Type B pancreatic cell (in vitro differentiated cells): ENCODE results near the gene PHF5A. TPM values are rescaled to one million over a fixed set of nuclear protein-coding genes. Genes with fewer than 3 reads are reported as not detected.

ENCODE experiments used
- DNase-seq: peaks from one replicate; pipeline ENCODE4 v3.0.0; 2021; ENCODE audit warnings: mixed read lengths; ENCODE audit not compliant: unreplicated experiment; ENCODE audit errors: extremely low spot score
- H3K27ac Mint-ChIP-seq: 2 replicates; pipeline ENCODE4 v1.8.0; 2021; ENCODE audit warnings: mild to moderate bottlenecking, mixed read lengths
- H3K27me3 Mint-ChIP-seq: 2 replicates; pipeline ENCODE4 v1.8.0; 2021; ENCODE audit warnings: mixed read lengths
- H3K36me3 Mint-ChIP-seq: 2 replicates; pipeline ENCODE4 v1.8.0; 2021; ENCODE audit warnings: mixed read lengths
- H3K4me1 Mint-ChIP-seq: one replicate; pipeline ENCODE4 v1.8.0; 2021; ENCODE audit warnings: mixed read lengths; ENCODE audit not compliant: unreplicated experiment
- H3K4me3 Mint-ChIP-seq: 2 replicates; pipeline ENCODE4 v1.8.0; 2021; ENCODE audit warnings: mild to moderate bottlenecking, mixed read lengths
- H3K9me3 Mint-ChIP-seq: 2 replicates; pipeline ENCODE4 v1.8.0; 2021; ENCODE audit warnings: mixed read lengths
- total RNA-seq: library from RNA; stranded (reverse); gene quantifications from 2 replicates; pipeline ENCODE4 v1.2.1, GENCODE V29; 2021; ENCODE audit warnings: low replicate concordance
- TF ChIP-seq, protein P1 (sequence below): fragments of 200-600 bp; sonication (generic); conservative IDR thresholded peaks from 2 replicates; pipeline ENCODE4 v1.5.0; 2021; ENCODE audit warnings: antibody characterized with exemption, mild to moderate bottlenecking

The PHF5A gene
- total RNA-seq, 1 donor from 2014 or later: 54.8 TPM

DNA sequence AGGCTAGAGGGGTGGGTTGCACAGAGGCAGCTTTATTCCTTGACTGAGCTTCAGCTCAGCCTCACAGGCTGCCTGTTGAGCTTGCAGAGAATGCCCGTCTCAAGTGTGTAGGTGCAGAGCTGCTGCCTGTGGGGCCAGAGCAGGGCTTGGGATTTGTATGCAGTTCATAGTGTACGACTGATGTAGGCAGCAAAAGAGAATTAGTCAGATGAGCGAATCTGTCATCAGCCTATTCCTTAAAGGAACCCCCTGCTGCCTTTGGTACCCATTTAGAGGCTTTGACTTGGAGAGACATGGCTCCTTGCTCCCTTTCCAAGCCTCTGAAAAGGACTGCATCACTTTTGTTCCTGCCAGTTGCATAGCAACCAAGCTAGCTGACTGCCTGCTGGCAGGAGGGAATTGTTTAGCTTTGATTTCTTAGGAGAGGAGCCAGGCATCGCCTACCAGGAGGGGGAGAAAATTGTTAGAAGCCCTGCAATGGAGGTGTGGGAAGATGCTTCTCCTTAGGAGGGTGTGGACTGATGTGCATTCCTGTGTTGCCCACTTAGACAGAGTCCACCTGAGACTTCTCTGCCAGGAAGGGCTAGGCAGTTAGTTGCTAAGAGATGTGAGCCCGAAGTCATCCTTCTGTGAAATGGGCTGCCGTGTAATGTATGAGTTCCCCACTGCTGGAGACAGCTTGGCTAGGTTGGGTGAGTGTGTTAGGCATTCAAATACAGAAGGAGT is 11.3 kb upstream of the PHF5A start:
- H3K4me3 Mint-ChIP-seq: no peak overlapping the region
- no peaks in the 10 kb centered on the region for H3K9me3 Mint-ChIP-seq
- H3K27ac Mint-ChIP-seq: peak overlapping the region; percentile 55
- H3K27me3 Mint-ChIP-seq: no peaks in the 10 kb centered on the region
- H3K4me1 Mint-ChIP-seq: peaks cover 20% of the 10 kb centered on the region
- no peak for DNase-seq
- H3K36me3 Mint-ChIP-seq: no peaks in the 10 kb centered on the region
- TF ChIP-seq, protein P1, sequence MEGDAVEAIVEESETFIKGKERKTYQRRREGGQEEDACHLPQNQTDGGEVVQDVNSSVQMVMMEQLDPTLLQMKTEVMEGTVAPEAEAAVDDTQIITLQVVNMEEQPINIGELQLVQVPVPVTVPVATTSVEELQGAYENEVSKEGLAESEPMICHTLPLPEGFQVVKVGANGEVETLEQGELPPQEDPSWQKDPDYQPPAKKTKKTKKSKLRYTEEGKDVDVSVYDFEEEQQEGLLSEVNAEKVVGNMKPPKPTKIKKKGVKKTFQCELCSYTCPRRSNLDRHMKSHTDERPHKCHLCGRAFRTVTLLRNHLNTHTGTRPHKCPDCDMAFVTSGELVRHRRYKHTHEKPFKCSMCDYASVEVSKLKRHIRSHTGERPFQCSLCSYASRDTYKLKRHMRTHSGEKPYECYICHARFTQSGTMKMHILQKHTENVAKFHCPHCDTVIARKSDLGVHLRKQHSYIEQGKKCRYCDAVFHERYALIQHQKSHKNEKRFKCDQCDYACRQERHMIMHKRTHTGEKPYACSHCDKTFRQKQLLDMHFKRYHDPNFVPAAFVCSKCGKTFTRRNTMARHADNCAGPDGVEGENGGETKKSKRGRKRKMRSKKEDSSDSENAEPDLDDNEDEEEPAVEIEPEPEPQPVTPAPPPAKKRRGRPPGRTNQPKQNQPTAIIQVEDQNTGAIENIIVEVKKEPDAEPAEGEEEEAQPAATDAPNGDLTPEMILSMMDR: peak; percentile 44

DNA sequence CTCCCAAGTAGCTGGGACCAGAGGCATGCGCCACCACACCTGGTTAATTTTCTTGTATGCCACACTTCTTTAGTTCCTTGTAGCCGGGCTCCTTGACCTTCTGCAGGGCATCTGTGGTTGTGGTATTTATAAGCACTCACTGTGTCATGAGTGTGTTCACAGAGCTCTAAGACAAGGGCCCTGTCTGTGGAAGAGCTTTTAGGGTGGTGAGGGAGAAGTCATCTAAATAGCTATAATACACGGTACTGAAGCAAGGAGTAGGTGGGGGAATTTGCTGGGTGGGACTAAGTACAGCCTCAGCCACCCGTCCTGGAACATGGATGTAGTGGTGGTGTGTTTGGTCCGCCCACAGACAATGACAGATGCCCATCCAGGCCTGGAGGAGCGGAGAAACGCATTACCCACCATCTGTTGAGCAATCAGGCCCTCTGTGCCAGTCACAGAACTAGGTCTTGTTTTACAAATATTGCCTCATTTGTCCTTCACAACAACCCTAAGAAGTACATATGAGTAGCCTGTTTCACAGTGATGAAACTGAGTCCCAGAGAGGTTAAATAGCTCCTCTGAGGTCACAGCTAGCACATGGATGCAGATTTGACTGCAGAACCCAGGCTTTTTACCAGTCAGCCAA is 10.5 kb upstream of the PHF5A start:
- H3K27me3 Mint-ChIP-seq: no peaks in the 10 kb centered on the region
- H3K4me1 Mint-ChIP-seq: peaks cover 21% of the 10 kb centered on the region
- peak overlapping the region; percentile 55 for H3K27ac Mint-ChIP-seq
- peaks cover under 1% of the 10 kb centered on the region for H3K36me3 Mint-ChIP-seq
- DNase-seq: no peak
- TF ChIP-seq, protein P1: no peak
- H3K9me3 Mint-ChIP-seq: no peaks in the 10 kb centered on the region
- H3K4me3 Mint-ChIP-seq: no peak overlapping the region

DNA sequence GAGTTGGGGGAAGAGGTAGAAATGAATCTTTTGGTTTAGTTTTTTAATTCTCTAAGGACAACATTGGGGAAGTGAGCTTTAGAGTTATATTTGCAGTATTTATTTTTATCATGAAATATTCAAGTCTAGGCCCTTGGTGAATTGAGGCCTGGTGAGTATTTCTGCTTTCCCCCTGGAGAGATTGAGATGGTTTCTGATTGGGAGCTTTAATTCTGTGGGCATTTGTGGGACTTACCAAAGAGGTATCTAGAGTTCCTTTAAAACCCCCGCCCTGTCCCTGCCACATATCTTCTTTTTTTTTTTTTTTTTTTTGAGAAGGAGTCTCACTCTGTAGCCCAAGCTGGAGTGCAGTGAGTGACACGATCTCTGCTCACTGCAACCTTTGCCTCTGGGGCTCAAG is 10.0 kb upstream of the PHF5A start:
- DNase-seq: no peak
- Mint-ChIP-seq H3K36me3 (peaks cover 6% of the 10 kb centered on the region), H3K4me1 (peaks cover 25% of the 10 kb centered on the region), H3K4me3 (no peak overlapping the region), H3K27ac (no peak overlapping the region), H3K27me3 (no peaks in the 10 kb centered on the region), H3K9me3 (no peaks in the 10 kb centered on the region)
- TF ChIP-seq, protein P1: no peak

DNA sequence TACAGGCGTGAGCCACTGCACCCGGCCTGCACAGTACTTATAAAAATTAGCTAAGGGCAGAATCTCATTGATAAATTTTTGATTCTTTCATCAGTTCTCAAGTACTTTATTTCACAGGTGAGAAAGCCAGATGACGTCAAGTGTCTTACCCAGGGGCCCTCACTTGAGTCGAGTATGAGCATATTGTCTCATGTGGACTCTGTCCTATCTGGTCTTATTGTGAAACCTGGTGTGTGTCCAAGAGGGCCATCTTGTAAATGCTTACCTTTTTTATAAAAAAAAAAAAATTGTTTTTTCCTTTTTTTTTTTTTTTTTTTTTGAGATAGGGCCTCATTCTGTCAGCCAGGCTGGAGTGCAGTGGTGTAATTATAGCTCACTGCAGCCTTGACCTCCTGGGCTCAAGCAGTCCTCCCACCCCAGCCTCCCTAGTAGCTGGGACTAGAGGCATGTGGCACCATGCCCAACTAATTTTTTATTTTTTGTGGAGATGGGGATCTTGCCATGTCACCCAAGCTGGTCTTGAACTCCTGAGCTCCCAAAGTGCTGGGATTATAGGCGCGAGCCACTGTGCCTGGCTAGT is 6.5 kb upstream of the PHF5A start:
- no peak overlapping the region for H3K4me3 Mint-ChIP-seq
- H3K36me3 Mint-ChIP-seq: peaks cover 13% of the 10 kb centered on the region
- H3K27ac Mint-ChIP-seq: no peak overlapping the region
- peaks cover 24% of the 10 kb centered on the region for H3K4me1 Mint-ChIP-seq
- H3K9me3 Mint-ChIP-seq: no peaks in the 10 kb centered on the region
- DNase-seq: no peak
- TF ChIP-seq, protein P1: no peak
- H3K27me3 Mint-ChIP-seq: no peaks in the 10 kb centered on the region

DNA sequence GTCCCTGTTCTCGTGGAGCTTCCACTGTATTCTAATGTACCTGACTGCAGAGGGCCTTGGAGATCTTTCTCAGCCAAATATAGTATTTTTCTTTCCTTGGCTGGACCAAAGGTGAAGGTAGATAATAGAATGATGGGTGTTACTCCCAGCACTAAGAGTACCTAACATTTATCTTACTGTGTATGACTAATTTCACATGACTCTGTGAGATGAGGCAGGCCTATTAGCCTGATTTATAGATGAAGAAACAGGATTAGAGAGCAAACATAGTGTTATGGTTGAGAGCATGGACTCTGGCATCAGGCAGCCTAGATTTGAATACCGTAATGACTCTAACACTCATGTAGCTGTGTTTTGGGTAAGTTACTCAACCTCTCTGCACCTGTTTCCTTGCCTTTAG is 3.1 kb upstream of the PHF5A start:
- Mint-ChIP-seq H3K4me1 (peaks cover 28% of the 10 kb centered on the region), H3K4me3 (peak overlapping the region; percentile 27), H3K9me3 (no peaks in the 10 kb centered on the region), H3K27ac (peak overlapping the region; percentile 99), H3K36me3 (peaks cover 18% of the 10 kb centered on the region), H3K27me3 (no peaks in the 10 kb centered on the region)
- TF ChIP-seq, protein P1: no peak
- no peak for DNase-seq
